K562 (cell line): ENCODE data around the gene SERINC5. TPM values are rescaled to one million over a fixed set of nuclear protein-coding genes. Genes with fewer than 3 reads are reported as not detected.

Experiments used
- CAMTA2 ChIP-seq: fragments of 250-450 bp; sonication (Bioruptor Pico); conservative IDR thresholded peaks from 2 replicates; pipeline ENCODE4 v1.5.1; 2022
- CGGBP1 ChIP-seq: fragments of 250-450 bp; sonication (Bioruptor Pico); IDR thresholded peaks from 2 replicates; pipeline ENCODE4 v1.9.0; 2021; ENCODE audit warnings: mild to moderate bottlenecking
- EWSR1 ChIP-seq: fragments of 450-650 bp; IDR thresholded peaks from 2 replicates; pipeline ENCODE4 v1.6.1; 2018; ENCODE audit warnings: borderline replicate concordance, mild to moderate bottlenecking, low read depth, moderate library complexity; ENCODE audit not compliant: partially characterized antibody
- GTF2E2 ChIP-seq: fragments of 200-800 bp; sonication (Bioruptor generic); IDR thresholded peaks from 2 replicates; pipeline ENCODE4 v1.6.1; 2016; ENCODE audit warnings: missing genetic modification characterization, missing compliant biosample characterization
- HDAC6 ChIP-seq: IDR thresholded peaks from 2 replicates; pipeline ENCODE4 v1.6.1; 2012; ENCODE audit warnings: low read depth, mild to moderate bottlenecking, control low read depth, inconsistent platforms, low read length, moderate library complexity
- KDM2B ChIP-seq: fragments of 250-450 bp; sonication (Bioruptor Pico); IDR thresholded peaks from 2 replicates; pipeline ENCODE4 v1.8.0; 2021; ENCODE audit warnings: mild to moderate bottlenecking, moderate library complexity
- KLF6 ChIP-seq: fragments of 250-450 bp; sonication (Bioruptor Pico); IDR thresholded peaks from 2 replicates; pipeline ENCODE4 v1.4.0; 2020; ENCODE audit warnings: mild to moderate bottlenecking, moderate library complexity, borderline replicate concordance
- NCOR1 ChIP-seq: fragments of 450-650 bp; IDR thresholded peaks from 2 replicates; pipeline ENCODE4 v1.6.1; 2016; ENCODE audit warnings: mild to moderate bottlenecking, moderate library complexity
- NR2C1 ChIP-seq, 2 experiments: fragments of 450-650 bp; IDR thresholded peaks; 2 replicates each; pipeline ENCODE4 v1.6.1; 2017; ENCODE audit warnings: mild to moderate bottlenecking in 2 of 2, antibody characterized with exemption in 1 of 2, inconsistent platforms in 1 of 2, missing compliant biosample characterization in 1 of 2, missing genetic modification characterization in 1 of 2
- OTX1 ChIP-seq: fragments of 450-650 bp; formaldehyde crosslinking; IDR thresholded peaks from 2 replicates; pipeline ENCODE4 v1.4.0; 2022; ENCODE audit warnings: mild to moderate bottlenecking
- PYGO2 ChIP-seq: fragments of 450-650 bp; IDR thresholded peaks from 2 replicates; pipeline ENCODE4 v1.6.1; 2016; ENCODE audit warnings: mild to moderate bottlenecking, missing genetic modification characterization, moderate library complexity, missing compliant biosample characterization
- RNF219 ChIP-seq: fragments of 250-450 bp; sonication (Bioruptor Pico); IDR thresholded peaks from 2 replicates; pipeline ENCODE4 v1.5.0; 2022; ENCODE audit warnings: mild to moderate bottlenecking
- SREBF1 ChIP-seq: fragments of 150-350 bp; IDR thresholded peaks from 2 replicates; pipeline ENCODE4 v1.6.1; 2014; ENCODE audit warnings: antibody characterized with exemption, low read depth, low read length, borderline replicate concordance
- ZBTB49 ChIP-seq: sonication (generic); formaldehyde crosslinking; IDR thresholded peaks from 2 replicates; pipeline ENCODE4 v1.8.0; 2022; ENCODE audit warnings: missing genetic modification reagents, mild to moderate bottlenecking, borderline replicate concordance
- ZBTB7A ChIP-seq: IDR thresholded peaks from 2 replicates; pipeline ENCODE4 v1.6.1; 2011; ENCODE audit warnings: low read depth, mild to moderate bottlenecking, low read length, moderate library complexity, borderline replicate concordance; ENCODE audit not compliant: control insufficient read depth
- ZC3H8 ChIP-seq: fragments of 450-650 bp; IDR thresholded peaks from 2 replicates; pipeline ENCODE4 v1.6.1; 2017
- ZNF217 ChIP-seq: sonication (generic); formaldehyde crosslinking; IDR thresholded peaks from 2 replicates; pipeline ENCODE4 v1.8.0; 2022; ENCODE audit warnings: mild to moderate bottlenecking, missing genetic modification reagents
- ZNF668 ChIP-seq: fragments of 250-450 bp; sonication (Bioruptor Pico); IDR thresholded peaks from 2 replicates; pipeline ENCODE4 v1.8.0; 2022; ENCODE audit warnings: mild to moderate bottlenecking, inconsistent platforms
- ZNF77 ChIP-seq: fragments of 250-450 bp; sonication (Bioruptor Pico); IDR thresholded peaks from 2 replicates; pipeline ENCODE4 v1.5.0; 2020
- polyA plus RNA-seq, 8 experiments: library from polyadenylated mRNA; depleted of rRNA in 4 of 8; stranded (reverse) in 5 of 8; unstranded in 3 of 8; fragments of >200 nt; fragmentation: Nextera tagmentation in 2 of 8; fragmentation: Illumina TruSeq in 1 of 8; extraction: Ambion mirVana in 2 of 8; extraction: Trizol in 1 of 8; gene quantifications; 2 replicates each; pipeline versions ENCODE4 v1.2.1 to v1.2.3, GENCODE V29; 2011 to 2014; ENCODE audit warnings: inconsistent platforms in 1 of 8, missing spikeins in 1 of 8
- total RNA-seq, 7 experiments: library from RNA; depleted of rRNA in 6 of 7; stranded (reverse); fragments of >200 nt in 6 of 7; fragmentation: Illumina TruSeq in 2 of 7; extraction: Trizol in 2 of 7; gene quantifications; 2 replicates each; pipeline versions ENCODE4 v1.2.1 to v1.2.3, GENCODE V29; 2011 to 2021; ENCODE audit warnings: low replicate concordance in 1 of 7
- TF ChIP-seq, protein P1 (sequence below): fragments of 450-650 bp; IDR thresholded peaks from 2 replicates; pipeline ENCODE4 v1.6.1; 2016

SERINC5 gene
- total and polyA plus RNA-seq, 9 of the 15 experiments (the other 6 are each of a cell fraction or from before 2014, with no cell fraction given) = 1.4 to 7.9 (median 3.7) TPM

- TF ChIP-seq NR2C1 (IDR thresholded peaks at IDR 0.05) (no peak), NR2C1 (tag; IDR thresholded peaks at IDR 0.05) (peak; percentile 21; the same call in 1 of the 2 replicates), PYGO2 (tag) (peak; percentile 75; the same call in 1 of the 2 replicates), NCOR1 (peak; percentile 94), GTF2E2 (no peak), ZNF217 (CRISPR knock-in tag) (no peak), RNF219 (no peak), OTX1 (CRISPR knock-in tag) (no peak), KLF6 (CRISPR knock-in tag) (peak; percentile 69; the same call in 1 of the 2 replicates), ZBTB49 (CRISPR knock-in tag) (no peak), CAMTA2 (CRISPR knock-in tag) (no peak), ZNF668 (CRISPR knock-in tag) (0 out of 2 replicates have a peak, but pooled peaks have one; percentile 21), CGGBP1 (no peak), EWSR1 (no peak), HDAC6 (no peak), ZNF77 (no peak), SREBF1 (no peak), KDM2B (CRISPR knock-in tag) (no peak), ZC3H8 (no peak), ZBTB7A (no peak)
- TF ChIP-seq, protein P1, sequence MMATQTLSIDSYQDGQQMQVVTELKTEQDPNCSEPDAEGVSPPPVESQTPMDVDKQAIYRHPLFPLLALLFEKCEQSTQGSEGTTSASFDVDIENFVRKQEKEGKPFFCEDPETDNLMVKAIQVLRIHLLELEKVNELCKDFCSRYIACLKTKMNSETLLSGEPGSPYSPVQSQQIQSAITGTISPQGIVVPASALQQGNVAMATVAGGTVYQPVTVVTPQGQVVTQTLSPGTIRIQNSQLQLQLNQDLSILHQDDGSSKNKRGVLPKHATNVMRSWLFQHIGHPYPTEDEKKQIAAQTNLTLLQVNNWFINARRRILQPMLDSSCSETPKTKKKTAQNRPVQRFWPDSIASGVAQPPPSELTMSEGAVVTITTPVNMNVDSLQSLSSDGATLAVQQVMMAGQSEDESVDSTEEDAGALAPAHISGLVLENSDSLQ = peak; percentile 54; the same call in 1 of the 2 replicates
Observed at GRCh38 chr5:80204808-80205614, 50.8 kb downstream of the SERINC5 start (continued).
